Astrocyte (in vitro differentiated cells and primary cell): Measurements from ENCODE around the gene CCL25.

Source experiments
- CTCF ChIP-seq: IDR thresholded peaks from 2 replicates; pipeline ENCODE4 v1.5.1; 2011; ENCODE audit warnings: low read depth, mild to moderate bottlenecking, inconsistent platforms, low read length, moderate library complexity; ENCODE audit not compliant: insufficient read depth
- EZH2 ChIP-seq: IDR thresholded peaks from 2 replicates; pipeline ENCODE4 v1.6.1; 2012; ENCODE audit warnings: mild to moderate bottlenecking, low read length, inconsistent platforms; ENCODE audit not compliant: insufficient read depth

GRCh38 chr19:8046569-8047165 is 5.9 kb upstream of the CCL25 start:
- TF ChIP-seq CTCF (no peak), EZH2 (no peak)
